ENCODE results near the gene ZBTB17. TPM values are rescaled to one million over a fixed set of nuclear protein-coding genes. Genes with fewer than 3 reads are reported as not detected.

The ZBTB17 gene
- total and polyA plus RNA-seq, 9 of the 15 experiments (the other 6 are each of a cell fraction or from before 2014, with no cell fraction given) = 1.1 to 53.4 (median 29.6) TPM

- TF ChIP-seq PATZ1 (CRISPR knock-in tag; IDR thresholded peaks at IDR 0.05; ENCODE audit: borderline replicate concordance) (no peak), ZNF184 (CRISPR knock-in tag; IDR thresholded peaks at IDR 0.05) (no peak), ZNF592 (IDR thresholded peaks at IDR 0.05) (peak; percentile 68; the same call in 1 of the 2 replicates), ZC3H11A (IDR thresholded peaks at IDR 0.05; ENCODE audit: low read depth, low read length) (no peak), KDM1A (IDR thresholded peaks at IDR 0.05) (peak in 1 of 2 experiments; percentile 39; a peak in 1 of 4 replicates), THRAP3 (IDR thresholded peaks at IDR 0.05; ENCODE audit: borderline replicate concordance) (no peak), ZNF740 (CRISPR knock-in tag; IDR thresholded peaks at IDR 0.05) (no peak), ZNF740 (tag; IDR thresholded peaks at IDR 0.05) (peak in 1 of 2 experiments; percentile 24; a peak in 1 of 4 replicates), E4F1 (CRISPR knock-in tag; IDR thresholded peaks at IDR 0.05; ENCODE audit: borderline replicate concordance) (peak; percentile 51; the same call in 1 of the 2 replicates), BDP1 (IDR thresholded peaks at IDR 0.05; ENCODE audit: insufficient read depth, insufficient read length) (no peak), FUS (optimal IDR thresholded peaks at IDR 0.05; ENCODE audit: low read depth, low read length) (no peak), SUPT5H (IDR thresholded peaks at IDR 0.05) (no peak), TBL1XR1 (IDR thresholded peaks at IDR 0.05; ENCODE audit: low read length in 2 of 2) (0 out of 4 replicates have a peak, but pooled peaks of 1 of the 2 experiments have one; percentile 24), SNAPC5 (CRISPR knock-in tag; IDR thresholded peaks at IDR 0.05) (no peak), CBFA2T2 (conservative IDR thresholded peaks at IDR 0.05) (no peak), RNF2 (IDR thresholded peaks at IDR 0.05) (no peak), CBFB (CRISPR knock-in tag; IDR thresholded peaks at IDR 0.05) (no peak), ZNF12 (CRISPR knock-in tag; IDR thresholded peaks at IDR 0.05) (no peak), CBFA2T3 (IDR thresholded peaks at IDR 0.05) (no peak), ARNT (IDR thresholded peaks at IDR 0.05) (no peak; a peak in 1 of 4 replicates), NFXL1 (CRISPR knock-in tag; IDR thresholded peaks at IDR 0.05) (no peak)
Observed at GRCh38 chr1:15953791-15954241, 22.1 kb downstream of the ZBTB17 start (continued).

Measured in K562 (cell line).